Skin of body (tissue), 2 donors: Measurements from ENCODE around the gene AKR1E2. TPM values are rescaled to one million over a fixed set of nuclear protein-coding genes. Genes with fewer than 3 reads are reported as not detected.

ENCODE experiments used
- DNase-seq: peaks from one replicate; lab custom pipeline; 2025; lab: John Stamatoyannopoulos, UW
- total RNA-seq: library from RNA; depleted of rRNA; stranded (reverse); fragments of >200 nt; gene quantifications from one replicate; pipeline ENCODE4 v1.2.3, GENCODE V29; 2014

The AKR1E2 gene
- total RNA-seq, 1 donor from 2014 or later: 15.5 TPM

DNA sequence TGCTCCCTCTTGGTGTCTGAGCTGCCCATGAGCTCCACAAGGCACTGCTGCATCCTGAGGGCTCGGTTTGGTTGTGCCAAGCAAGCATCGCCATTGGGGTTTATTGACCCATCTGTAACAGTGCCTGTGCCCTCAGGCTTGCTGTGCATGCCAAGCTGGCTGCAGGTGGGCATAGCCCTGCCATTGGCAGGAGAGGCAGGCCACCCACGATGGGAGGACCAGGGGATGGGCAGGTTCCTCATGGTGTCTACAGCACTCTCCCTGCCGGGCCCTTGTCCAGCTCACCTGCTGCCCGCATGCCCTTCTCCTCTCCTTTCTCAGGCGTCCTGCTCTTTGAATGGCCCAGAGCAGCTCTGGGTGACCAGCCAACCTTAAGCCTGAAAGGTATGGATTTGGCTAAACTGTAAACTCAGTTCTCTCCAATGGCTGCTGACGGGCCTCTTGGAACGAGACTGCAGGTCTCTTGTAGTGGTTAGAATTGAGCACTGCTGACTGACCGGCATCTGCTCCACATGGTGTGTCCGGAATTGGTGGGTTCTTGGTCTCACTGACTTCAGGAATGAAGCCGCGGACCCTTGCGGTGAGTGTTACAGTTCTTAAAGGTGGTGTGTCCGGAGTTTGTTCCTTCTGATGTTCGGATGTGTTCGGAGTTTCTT lies 17.6 kb downstream of the AKR1E2 start:
- DNase-seq: no peak

DNA sequence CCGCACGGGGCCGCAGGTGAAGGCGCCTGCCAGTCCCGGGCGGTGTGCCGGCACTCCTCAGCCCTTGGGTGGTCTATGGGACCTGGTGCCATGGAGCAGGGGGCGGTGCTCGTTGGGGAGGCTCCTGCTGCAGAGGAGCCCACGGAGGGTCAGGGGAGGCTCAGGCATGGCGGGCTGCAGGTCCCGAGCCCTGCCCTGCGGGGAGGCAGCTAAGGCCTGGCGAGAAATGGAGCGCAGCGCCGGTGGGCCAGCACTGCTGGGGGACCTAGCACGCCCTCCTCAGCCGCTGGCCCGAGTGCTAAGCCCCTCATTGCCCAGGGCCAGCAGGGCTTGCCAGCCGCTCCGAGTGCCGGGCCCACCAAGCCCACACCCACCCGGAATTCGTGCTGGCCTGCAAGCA lies 18.9 kb downstream of the AKR1E2 start:
- DNase-seq: no peak

DNA sequence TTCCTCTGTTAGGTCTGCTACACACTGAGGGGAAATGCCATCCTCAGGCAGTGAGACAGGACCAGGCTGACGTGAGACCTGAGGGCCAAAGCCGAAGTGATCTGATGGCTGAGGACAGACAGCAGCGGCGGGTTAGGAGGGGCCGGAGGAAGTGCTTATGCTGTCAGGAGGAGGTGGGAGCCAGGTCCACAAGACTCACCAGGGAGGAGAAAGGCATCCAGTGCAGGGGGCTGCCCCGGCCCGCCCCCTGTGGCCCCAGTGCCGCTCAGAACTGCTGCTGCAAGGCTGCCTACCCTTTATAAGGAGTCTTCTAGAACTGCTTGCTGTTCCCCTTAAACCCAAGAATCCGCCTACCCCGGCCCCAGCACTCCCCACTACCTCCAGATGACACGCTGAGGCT lies 19.8 kb downstream of the AKR1E2 start:
- DNase-seq: no peak

DNA sequence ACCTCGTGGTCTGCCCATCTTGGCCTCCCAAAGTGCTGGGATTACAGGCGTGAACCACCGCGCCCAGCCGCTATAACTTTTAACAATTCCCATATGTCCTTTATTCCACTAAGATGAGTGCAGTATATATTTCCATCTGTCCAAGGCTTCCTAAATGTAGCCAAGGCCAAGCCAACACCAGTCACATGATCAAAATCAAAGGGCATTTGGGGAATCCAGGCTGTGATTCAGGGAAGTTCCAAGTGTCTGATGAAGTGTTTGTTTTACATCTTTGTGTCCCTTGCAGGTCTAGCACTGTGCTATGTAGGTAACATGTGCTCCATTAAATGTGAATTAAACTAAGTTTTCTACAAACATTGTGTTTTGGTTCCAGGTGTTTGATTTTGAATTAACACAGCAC lies 20.8 kb downstream of the AKR1E2 start:
- DNase-seq: no peak

DNA sequence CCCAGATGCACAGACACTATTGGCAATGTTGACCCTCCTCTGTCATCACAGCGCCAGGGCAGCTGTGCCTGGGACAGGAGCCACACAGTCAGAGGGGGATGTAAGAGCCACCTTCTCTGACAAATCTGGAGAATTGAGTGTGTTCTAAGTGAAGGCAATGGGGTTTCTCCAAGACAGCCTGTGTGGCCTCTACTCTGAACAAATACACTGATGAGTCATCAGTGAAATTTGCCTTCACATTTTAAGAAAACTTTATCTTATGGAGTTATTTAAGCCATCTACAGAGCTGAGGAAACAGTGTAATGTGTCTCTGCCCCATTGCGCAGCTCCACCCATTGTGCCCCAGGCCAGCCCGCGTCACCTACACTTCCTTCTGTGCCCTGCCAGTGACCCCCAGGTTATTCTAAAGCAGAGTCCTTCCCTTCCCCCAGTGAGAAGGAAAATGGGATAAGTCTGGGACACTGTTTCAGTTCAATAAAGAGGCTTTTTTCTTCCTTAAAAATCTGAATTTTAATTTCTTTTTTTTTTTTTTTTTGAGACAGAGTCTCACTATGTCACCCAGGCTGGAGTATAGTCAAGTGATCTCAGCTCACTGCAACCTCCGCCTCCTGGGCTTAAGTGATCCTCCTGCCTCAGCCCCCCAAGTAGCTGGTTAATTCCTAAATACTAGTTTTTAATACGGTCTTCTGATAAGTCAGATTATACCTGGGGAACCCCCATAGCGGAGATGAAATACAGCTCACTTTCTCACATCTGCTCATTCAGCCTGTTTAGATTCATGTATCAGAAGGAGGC lies 21.8 kb downstream of the AKR1E2 start:
- DNase-seq: no peak

DNA sequence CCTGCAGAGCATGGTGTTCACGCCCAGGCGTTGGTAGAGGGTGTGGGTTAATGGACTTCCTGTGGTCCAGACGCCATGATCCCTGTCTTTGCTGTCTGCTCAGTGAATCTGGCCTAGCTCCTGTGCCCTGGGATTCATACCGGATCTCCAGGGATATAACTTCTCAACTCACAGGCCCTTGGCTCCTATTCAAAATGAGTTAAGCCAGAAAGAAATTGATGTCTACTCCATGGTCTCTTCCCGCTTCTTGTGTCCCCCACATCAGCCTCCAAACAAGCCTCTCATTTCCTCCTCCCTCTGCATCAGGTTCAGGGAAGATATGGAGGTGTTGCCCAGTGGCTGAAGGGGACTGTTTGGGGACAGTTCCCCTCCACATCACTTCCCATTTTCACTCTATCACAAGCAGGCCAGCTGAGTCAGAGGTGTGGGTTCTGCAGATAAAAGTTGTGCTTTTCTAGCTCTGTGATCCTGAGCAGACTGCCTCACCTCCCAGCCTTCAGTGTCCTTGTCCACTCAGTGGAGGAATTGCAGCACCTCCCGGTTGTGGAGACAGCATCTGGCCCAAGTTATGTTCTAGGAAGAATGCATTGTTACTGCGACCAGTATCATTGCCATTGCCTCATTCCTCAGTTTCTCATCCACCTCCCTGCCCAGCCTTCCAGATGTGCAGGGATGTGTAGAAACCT lies 22.5 kb downstream of the AKR1E2 start:
- DNase-seq: no peak

DNA sequence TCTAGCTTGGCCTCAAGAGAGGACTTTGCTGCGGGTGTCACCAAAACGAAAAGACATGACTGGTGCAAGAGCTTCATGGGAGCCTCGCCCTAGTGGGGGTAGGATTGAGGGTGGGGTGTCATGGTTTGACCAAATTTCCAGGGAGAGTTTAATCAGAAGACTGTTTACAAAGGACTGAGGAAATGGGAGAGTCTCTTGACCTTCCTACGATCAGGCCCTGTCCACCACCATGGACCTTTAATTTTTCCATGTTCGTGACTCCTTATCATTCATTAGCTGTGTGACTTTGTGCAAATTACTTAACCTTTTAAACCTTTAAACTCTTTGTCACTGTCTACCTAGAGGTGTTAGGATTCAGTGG lies 23.0 kb downstream of the AKR1E2 start:
- no peak for DNase-seq

DNA sequence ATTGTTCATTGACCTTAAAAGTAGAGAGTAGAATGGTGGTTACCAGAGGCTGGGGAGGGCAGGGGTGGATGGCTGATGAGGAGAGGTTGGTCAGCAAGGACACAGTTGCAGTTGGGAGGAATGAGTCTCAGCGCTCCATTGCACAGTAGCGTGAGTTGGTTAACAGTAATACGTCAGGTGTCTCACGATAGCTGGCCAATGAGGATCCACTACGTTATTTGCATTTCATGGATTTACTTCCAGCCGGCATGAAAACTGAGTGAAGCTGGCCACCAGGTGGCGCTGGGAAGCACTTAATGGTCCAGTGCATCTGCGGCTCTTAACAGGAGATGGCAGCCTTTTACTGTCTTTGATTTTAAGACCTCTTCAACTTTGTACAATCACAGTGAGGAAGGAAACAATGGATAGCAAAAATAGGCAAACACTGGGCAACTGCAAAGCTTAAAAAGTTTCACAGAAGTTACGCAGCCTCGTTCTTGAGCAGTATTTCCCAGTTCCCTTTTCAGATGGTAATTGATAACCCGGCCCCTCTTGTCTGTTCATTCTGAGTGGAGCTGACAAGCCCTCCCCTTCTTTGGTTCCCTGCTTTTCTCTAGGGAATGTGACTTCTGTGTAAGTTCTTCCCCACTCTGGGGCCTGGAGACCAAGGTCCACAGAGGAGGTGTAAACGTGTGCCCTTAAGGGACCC lies 23.7 kb downstream of the AKR1E2 start:
- DNase-seq: peak; percentile 91

DNA sequence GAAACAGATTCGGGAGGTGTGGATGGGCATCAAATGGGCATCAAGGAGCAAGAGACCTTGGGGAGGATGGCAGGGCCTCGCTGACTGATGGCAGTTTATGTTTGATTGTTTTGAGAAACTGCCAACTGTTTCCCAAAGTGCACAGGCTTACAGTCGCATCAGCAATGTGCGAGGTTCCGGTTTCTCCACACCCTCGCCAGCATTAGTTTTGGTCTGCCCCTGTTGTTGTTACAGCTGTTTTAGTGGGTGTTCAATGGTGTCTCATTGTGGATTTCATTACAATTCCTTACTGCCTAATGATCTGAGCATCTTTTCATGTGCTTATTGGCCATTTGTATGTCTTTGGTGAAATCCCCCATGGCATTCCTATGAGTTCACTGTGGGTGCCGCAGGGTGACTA lies 24.4 kb downstream of the AKR1E2 start:
- DNase-seq: no peak

DNA sequence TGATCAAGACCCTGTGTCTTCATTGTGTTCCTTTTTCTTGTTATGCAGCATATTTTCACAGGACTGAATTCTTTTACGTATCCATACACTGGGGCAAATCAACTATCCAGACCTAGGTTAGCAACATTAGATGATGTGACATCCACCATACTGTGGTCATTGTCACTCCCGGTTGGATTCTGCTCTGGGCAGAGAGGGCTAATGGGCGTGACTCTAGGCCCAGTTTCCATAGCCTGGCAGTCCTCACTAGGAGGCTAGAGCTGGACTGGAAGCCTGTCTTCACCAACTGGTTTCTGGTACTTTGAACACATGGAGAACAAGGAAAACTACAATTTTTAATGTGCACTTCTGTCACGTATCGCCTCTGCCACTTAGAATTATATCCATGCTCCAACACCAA lies 25.2 kb downstream of the AKR1E2 start:
- DNase-seq: no peak

DNA sequence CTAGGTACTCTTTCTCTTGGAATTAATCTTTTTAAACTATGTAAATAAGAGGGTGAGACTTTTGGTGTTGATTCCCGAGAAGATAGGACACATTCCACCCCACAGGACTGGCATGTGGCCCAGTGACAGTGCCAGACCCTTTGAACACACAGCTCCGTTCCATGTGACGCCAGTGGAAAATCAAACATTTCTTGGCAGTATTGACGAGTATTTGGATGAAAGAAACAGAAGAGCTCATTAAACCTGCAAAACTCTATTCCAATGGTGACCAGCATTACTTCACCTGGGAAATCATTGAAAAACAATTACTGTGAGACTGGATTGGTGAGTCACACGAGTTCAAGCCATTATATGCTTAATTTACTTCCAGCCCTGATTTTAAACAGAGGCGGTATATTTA lies 25.8 kb downstream of the AKR1E2 start:
- DNase-seq: peak; percentile 70

DNA sequence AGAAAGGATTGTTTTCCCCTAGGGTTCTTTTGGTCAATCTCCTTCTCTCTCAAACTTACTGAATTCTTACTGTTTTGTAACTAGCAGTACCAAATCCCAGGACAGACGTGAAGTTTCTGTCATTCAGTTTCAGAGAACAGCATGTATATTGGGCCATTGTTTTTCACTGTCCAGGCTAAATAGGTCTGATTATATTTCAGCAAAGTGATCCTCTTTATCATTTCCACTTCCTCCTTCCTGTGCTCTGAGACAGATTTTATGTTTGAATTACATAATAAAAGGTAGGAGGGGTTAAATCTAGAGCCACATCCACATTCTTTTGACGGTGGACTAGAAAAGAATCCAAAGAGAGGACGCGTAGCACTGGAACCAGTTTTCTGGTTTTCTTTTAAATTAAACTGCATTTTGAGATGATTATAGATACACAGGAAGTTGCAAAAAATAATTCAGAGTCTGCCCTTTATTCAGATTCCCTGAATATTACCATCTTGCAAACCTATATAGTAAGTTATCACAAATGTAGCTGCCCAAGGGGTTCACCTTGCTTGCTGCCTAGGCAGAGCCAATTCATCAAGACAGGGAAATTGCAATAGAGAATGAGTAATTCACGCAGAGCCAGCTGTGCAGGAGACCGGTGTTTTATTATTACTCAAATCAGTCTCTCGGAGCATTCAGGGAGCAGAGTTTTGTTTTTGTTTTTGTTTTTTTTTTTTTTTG lies 40.1 kb downstream of the AKR1E2 start:
- DNase-seq: no peak

DNA sequence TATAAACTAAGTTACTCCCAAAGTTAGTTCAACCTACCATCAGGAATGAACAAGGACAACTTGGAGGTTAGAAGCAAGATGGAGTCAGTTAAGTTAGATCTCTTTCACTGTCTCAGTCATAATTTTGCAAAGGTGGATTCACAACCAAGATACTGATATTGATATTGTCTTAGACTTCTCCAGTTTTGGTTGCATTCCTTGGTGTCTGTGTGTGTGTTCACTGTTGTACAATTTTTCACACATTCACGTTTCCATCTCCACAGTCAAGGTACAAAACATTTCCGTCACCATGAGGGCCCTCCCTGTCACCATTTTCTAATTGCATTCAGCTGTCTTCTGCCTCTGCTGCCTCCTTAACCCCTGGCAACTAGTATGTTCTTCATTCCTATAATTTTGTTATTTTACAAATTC lies 41.1 kb downstream of the AKR1E2 start:
- no peak for DNase-seq

DNA sequence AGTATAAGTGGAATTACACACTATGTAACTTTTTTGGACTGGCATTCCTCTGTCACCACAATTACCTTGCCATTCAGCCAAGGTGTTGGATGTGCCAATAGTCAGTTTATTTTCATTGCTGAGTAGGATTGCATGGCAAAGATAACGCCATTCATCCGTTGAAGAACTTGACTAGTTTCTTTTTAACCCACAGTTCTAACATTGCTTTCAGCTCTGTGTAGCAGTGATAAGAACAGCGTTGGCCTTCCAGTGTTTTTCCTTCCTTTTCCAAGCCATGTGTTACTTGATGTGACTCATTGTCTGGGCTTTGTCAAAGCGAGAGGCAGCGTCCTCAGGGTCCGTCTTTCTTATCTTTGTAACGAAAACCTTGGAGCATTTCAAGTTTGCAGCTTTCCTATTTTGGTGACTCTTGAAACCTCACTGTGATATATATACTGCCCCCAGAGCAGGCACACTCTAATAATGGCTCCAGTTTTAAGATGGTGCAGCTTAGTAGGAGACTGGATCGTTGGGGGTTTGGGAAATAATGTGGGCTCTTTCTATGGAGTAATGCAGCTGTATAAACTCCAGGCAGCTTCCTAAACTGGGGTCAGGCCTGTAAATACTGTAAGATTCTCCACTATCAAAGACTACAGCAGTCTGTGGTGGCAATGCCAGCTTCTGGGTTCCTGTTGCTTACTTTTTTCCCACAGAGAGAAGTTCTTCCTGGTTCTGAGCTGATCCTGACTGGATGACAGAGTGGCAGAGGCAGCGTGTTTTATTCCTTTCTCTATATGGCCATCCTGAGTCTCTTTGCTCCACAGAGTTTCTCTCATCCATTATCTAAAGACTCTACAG lies 41.7 kb downstream of the AKR1E2 start:
- no peak for DNase-seq

DNA sequence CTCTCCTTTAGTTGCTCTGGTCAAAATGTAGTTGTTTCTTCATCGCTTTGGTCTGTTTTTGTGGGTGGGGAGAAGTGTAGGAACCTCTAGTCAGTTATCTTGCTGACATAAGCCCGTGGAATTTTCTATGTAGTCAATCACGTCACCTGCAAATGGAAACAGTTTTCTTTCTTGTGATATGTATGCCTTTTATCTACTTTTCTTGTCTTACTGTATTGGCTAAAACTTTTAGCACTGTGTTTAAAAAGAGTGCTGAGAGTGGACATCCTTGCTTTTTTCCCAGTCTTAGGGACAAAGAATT lies 42.3 kb downstream of the AKR1E2 start:
- no peak for DNase-seq

DNA sequence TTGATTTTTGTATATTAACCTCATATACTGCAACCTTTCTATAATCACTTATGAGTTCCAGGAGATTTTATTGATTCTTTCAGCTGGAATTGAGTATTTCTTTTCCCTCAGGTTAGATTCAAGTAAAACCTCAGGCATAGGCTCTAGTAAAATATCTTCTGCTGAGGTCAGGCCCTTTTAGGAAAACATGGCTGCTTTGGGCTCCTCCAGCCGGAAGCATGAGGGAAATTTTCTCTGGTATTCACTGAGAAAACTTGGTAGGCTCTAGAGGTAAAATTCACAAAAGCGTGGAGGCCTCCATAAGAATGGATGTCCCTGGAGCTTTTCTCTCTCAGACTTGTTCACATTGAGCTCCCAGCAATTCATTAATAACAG lies 56.7 kb downstream of the AKR1E2 start:
- no peak for DNase-seq

DNA sequence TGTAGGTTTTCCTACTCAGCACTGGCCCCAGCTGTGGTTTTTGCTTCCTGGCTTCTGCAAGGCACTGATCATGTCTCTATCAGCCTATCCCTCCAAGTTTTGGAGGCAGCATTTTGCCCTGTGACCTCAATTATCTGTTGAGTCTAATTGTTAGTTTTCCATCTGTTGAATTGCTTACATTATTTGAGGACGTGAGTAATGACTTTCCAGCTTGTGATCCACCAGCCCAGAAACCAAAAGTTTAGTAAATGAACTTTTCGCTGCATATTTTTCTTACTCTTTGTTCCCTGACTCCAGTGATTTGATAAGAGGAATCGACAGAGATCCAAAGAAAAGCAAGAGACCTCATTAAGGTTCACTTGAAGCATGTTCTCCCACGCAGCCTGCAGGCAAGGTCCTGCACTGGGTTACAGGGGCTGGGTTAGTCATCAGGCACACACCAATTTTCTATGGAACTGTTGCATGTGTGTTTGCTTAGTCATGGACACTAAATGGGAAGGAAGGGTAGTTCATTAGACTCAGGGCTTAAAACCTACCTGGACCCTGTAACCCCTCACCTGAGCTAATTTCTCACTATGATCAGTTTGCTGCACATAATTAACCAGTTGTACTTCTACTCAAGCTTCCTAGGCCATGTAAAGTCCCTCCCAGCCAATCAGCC lies 57.2 kb downstream of the AKR1E2 start:
- no peak for DNase-seq

DNA sequence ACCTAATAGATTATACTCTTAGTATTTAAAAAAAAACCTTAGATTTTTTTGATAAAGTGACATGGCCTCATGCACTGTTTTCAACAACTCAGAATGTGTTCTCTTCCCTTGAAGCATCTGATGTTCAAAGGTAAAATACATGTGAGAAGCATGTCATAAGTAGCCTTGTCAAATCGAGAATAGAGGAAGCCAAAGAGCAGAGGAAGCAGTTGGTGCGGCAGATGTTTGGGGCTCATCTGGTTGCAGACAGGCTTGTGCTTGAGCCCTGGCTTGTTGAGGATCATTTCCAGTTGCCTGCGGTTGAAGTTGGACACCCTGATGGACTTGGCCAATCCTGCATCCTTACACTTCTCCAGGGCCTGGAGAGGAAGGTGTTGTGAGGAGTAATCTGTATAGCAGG lies 59.2 kb downstream of the AKR1E2 start:
- DNase-seq: no peak

DNA sequence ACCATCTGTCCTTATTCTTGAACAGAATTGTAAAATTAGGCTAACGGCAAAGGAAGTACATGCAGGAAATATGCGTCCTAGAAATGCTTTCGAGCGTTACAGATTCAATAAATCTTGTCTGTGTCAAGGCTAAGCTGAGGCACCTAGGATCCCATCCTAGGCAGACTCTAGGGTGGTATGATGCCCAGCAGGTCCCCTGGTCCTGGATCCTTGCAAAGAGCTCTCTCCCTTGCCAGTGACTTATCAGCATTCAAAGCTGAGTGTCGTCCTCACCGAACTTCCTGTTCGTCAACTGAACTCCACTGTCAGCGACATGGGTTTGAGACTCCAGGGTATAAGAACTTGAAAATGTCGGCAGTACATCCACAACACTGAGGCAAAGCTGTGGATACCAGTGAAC lies 61.5 kb downstream of the AKR1E2 start:
- peak; percentile 26 for DNase-seq

DNA sequence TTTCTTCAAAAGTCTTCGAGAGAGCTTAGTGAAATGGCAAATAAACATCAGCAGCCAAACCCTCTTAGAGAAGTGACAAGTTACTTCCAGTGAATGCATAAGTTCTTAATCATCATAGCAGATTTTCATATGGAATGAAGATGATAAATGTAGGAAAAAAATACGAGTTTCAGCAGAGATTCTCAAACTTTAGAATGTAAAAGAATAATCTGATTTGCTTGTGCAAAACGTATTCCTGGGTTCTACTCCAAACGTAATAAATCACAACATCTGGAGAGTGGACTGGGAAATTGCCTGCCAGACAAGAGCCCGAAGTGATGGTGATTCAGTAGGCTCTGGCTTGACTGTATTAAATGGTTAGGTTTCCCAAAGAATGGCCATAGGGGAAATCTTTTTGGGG lies 62.2 kb downstream of the AKR1E2 start:
- DNase-seq: peak; percentile 71
